Body of pancreas (tissue), 4 donors: Measurements from ENCODE around the gene MYCBP2.

Experiments used
- CTCF ChIP-seq, 7 experiments: fragments of 450-650 bp in 4 of 7; fragments of 200-600 bp in 3 of 7; sonication (generic) in 3 of 7; IDR thresholded peaks; one replicate each; pipeline ENCODE4 v1.5.1; 2016 to 2019; ENCODE audit warnings: antibody characterized with exemption in 7 of 7
- POLR2A ChIP-seq, 3 donors: fragments of 450-650 bp; IDR thresholded peaks; one replicate each; pipeline ENCODE4 v1.6.1; 2016; ENCODE audit warnings: antibody characterized with exemption in 3 of 3, mild to moderate bottlenecking in 2 of 3

GRCh38 chr13:77062097-77062496 lies 264.8 kb downstream of the MYCBP2 start:
- TF ChIP-seq CTCF (IDR thresholded peaks at IDR 0.05) (no peak), POLR2A (IDR thresholded peaks at IDR 0.05) (no peak)
